SK-N-SH (cell line): ENCODE data around the gene STAT5B. TPM values are rescaled to one million over a fixed set of nuclear protein-coding genes. Genes with fewer than 3 reads are reported as not detected.
"Not testable (repeated sequence)": the region's sequence is repeated elsewhere in the genome, so short reads cannot be mapped to it uniquely, and the experiment has no call there.

ENCODE experiments used
- CTCF ChIA-PET: fragments of 300-600, 350-600 bp; formaldehyde crosslinking; extraction: SDS; loops from one replicate; lab custom pipeline; 2021; lab: Yijun Ruan, JAX
- POLR2A ChIA-PET: fragments of 350-600 bp; sonication (Branson Sonifier 250); formaldehyde crosslinking; extraction: SDS; loops from one replicate; lab custom pipeline; 2020; ENCODE audit warnings: antibody characterized with exemption, inconsistent platforms; lab: Yijun Ruan, JAX
- DNase-seq: peaks from one replicate; pipeline ENCODE4 v3.0.0; 2012
- H2AFZ ChIP-seq: fragments of 200-600 bp; sonication (generic); 2 replicates; pipeline ENCODE4 v1.8.1; 2016; ENCODE audit warnings: antibody characterized with exemption, mild to moderate bottlenecking, low read depth
- H3F3A ChIP-seq: fragments of 200-600 bp; sonication (generic); replicated peaks from 2 replicates; pipeline ENCODE3; 2016; ENCODE audit warnings: antibody characterized with exemption, mild to moderate bottlenecking; ENCODE audit not compliant: insufficient read depth
- H3K27ac ChIP-seq, 2 experiments: fragments of 200-500 bp in 1 of 2; fragments of 200-600 bp in 1 of 2; sonication (Bioruptor generic) in 1 of 2; sonication (generic), shearing (Covaris generic) in 1 of 2; 2 replicates each; pipeline versions ENCODE4 v1.5.1 to v1.6.1; 2014 to 2016; ENCODE audit warnings: low read depth in 2 of 2, inconsistent platforms in 1 of 2, low read length in 1 of 2, mild to moderate bottlenecking in 1 of 2, mixed read lengths in 1 of 2
- H3K27me3 ChIP-seq: fragments of 200-600 bp; sonication (generic), shearing (Covaris generic); 2 replicates; pipeline ENCODE4 v1.6.1; 2016; ENCODE audit warnings: mixed run types; ENCODE audit not compliant: insufficient read depth
- H3K36me3 ChIP-seq, 2 experiments: fragments of 200-500 bp in 1 of 2; fragments of 200-600 bp in 1 of 2; sonication (Bioruptor generic) in 1 of 2; sonication (generic) in 1 of 2; replicated peaks in 1 of 2; 2 replicates each; pipeline versions ENCODE3 to v1.5.1; 2014 to 2016; ENCODE audit warnings: low read length in 1 of 2, mild to moderate bottlenecking in 1 of 2; ENCODE audit not compliant: insufficient read depth in 2 of 2, control insufficient read depth in 1 of 2
- H3K4me1 ChIP-seq, 2 experiments: fragments of 200-500 bp in 1 of 2; fragments of 200-600 bp in 1 of 2; sonication (Bioruptor generic) in 1 of 2; sonication (generic), shearing (Covaris generic) in 1 of 2; 2 replicates each; pipeline versions ENCODE4 v1.5.1 to v1.6.1; 2014 to 2016; ENCODE audit warnings: low read depth in 1 of 2, low read length in 1 of 2, mixed run types in 1 of 2; ENCODE audit not compliant: insufficient read depth in 2 of 2, control insufficient read depth in 1 of 2
- H3K4me2 ChIP-seq: fragments of 200-600 bp; sonication (generic), shearing (Covaris generic); 2 replicates; pipeline ENCODE4 v1.6.1; 2017; ENCODE audit warnings: mixed run types
- H3K4me3 ChIP-seq, 2 experiments: fragments of 200-500 bp in 1 of 2; fragments of 200-600 bp in 1 of 2; sonication (Bioruptor generic) in 1 of 2; sonication (generic), shearing (Covaris generic) in 1 of 2; 2 replicates each; pipeline versions ENCODE4 v1.5.1 to v1.8.1; 2014 to 2016; ENCODE audit warnings: low read depth in 2 of 2, inconsistent platforms in 1 of 2, low read length in 1 of 2, mild to moderate bottlenecking in 1 of 2, mixed read lengths in 1 of 2, moderate library complexity in 1 of 2
- H3K79me2 ChIP-seq: fragments of 200-600 bp; sonication (generic); 2 replicates; pipeline ENCODE4 v1.8.1; 2017; ENCODE audit warnings: mild to moderate bottlenecking; ENCODE audit not compliant: insufficient read depth
- H3K9ac ChIP-seq: fragments of 200-600 bp; sonication (generic); 2 replicates; pipeline ENCODE4 v1.6.1; 2017; ENCODE audit warnings: mixed run types
- H3K9me2 ChIP-seq: fragments of 200-600 bp; sonication (generic); 2 replicates; pipeline ENCODE4 v1.6.1; 2017; ENCODE audit warnings: mixed run types
- H3K9me3 ChIP-seq: fragments of 200-600 bp; sonication (generic); 2 replicates; pipeline ENCODE4 v1.6.1; 2017; ENCODE audit warnings: mixed run types, mild to moderate bottlenecking, moderate library complexity
- H4K20me1 ChIP-seq: fragments of 200-600 bp; sonication (generic); 2 replicates; pipeline ENCODE4 v1.6.1; 2017; ENCODE audit warnings: mild to moderate bottlenecking, mixed run types; ENCODE audit not compliant: insufficient read depth
- ELF1 ChIP-seq: IDR thresholded peaks from 2 replicates; pipeline ENCODE4 v1.4.0; 2012
- EP300 ChIP-seq, 2 experiments: IDR thresholded peaks; 2 replicates each; pipeline versions ENCODE4 v1.4.0 to v1.6.1; 2012; ENCODE audit warnings: borderline replicate concordance in 1 of 2, low read depth in 1 of 2, low read length in 1 of 2
- FOSL2 ChIP-seq: IDR thresholded peaks from 2 replicates; pipeline ENCODE4 v1.4.0; 2012; ENCODE audit warnings: low read depth, mild to moderate bottlenecking, moderate library complexity, borderline replicate concordance
- NRF1 ChIP-seq: IDR thresholded peaks from 2 replicates; pipeline ENCODE4 v1.6.1; 2012; ENCODE audit warnings: low read depth, mild to moderate bottlenecking, low read length
- POLR2AphosphoS5 ChIP-seq: IDR thresholded peaks from 2 replicates; pipeline ENCODE4 v1.6.1; 2012; ENCODE audit warnings: low read depth, low read length
- RFX5 ChIP-seq: IDR thresholded peaks from 2 replicates; pipeline ENCODE4 v1.6.1; 2012; ENCODE audit warnings: mild to moderate bottlenecking, improper control_type of control experiment, low read length
- TEAD4 ChIP-seq: IDR thresholded peaks from 2 replicates; pipeline ENCODE4 v1.4.0; 2012; ENCODE audit warnings: mild to moderate bottlenecking, borderline replicate concordance; ENCODE audit not compliant: insufficient read depth
- YY1 ChIP-seq: IDR thresholded peaks from 2 replicates; pipeline ENCODE4 v1.4.0; 2012; ENCODE audit warnings: low read depth, mild to moderate bottlenecking
- ZBTB33 ChIP-seq: IDR thresholded peaks from 2 replicates; pipeline ENCODE4 v1.4.0; 2012; ENCODE audit warnings: low read depth, borderline replicate concordance
- WGBS: methylation state at CpG from one replicate; pipeline ENCODE4 v1.1.6; 2017; ENCODE audit warnings: low lambda C conversion rate; 5-methylcytosine and 5-hydroxymethylcytosine counted together
- polyA plus RNA-seq, 3 experiments: library from polyadenylated mRNA; depleted of rRNA; stranded (reverse); fragments of >200 nt; gene quantifications; 2 replicates each; pipeline ENCODE4 v1.2.3, GENCODE V29; 2012
- TF ChIP-seq, protein P1 (sequence below): IDR thresholded peaks from 2 replicates; pipeline ENCODE4; 2012

The STAT5B gene
- polyA plus RNA-seq, 1 of the 3 experiments (the other 2 are of a cell fraction) = 23.6 TPM

GRCh38 chr17:42210046-42210445 lies 66.1 kb downstream of the STAT5B start:
- CTCF ChIA-PET = no interaction called here
- no peak for DNase-seq

GRCh38 chr17:42206153-42206612 lies 70.0 kb downstream of the STAT5B start:
- H3K4me3 ChIP-seq, H2AFZ ChIP-seq, H3K79me2 ChIP-seq, H3K27ac ChIP-seq, H3K4me1 ChIP-seq, H4K20me1 ChIP-seq, H3K27me3 ChIP-seq, H3K9me2 ChIP-seq, POLR2A ChIA-PET, H3F3A ChIP-seq, DNase-seq, H3K9me3 ChIP-seq, H3K9ac ChIP-seq, H3K4me2 ChIP-seq: not testable (repeated sequence)
- H3K36me3 ChIP-seq = peaks cover 16 to 47% of the 10 kb centered on the region in 2 experiments
- 87% methylated on average over 8 of the region's 8 CpGs for WGBS
- CTCF ChIA-PET = interaction anchor here (0.9 to 1.5 kb wide), 2 partner anchors 16 to 23 kb away, joined by 4 to 7 read pairs; no protein-coding TSS in a partner anchor

More at GRCh38 chr17:42210046-42210445, 66.1 kb downstream of the STAT5B start:
- H3K79me2 ChIP-seq = no peaks in the 10 kb centered on the region
- no peak overlapping the region for H3K4me2 ChIP-seq
- H3K27me3 ChIP-seq = no peaks in the 10 kb centered on the region
- H3F3A ChIP-seq = no peaks in the 10 kb centered on the region
- H2AFZ ChIP-seq = no peak overlapping the region
- TF ChIP-seq NRF1 (no peak), TEAD4 (no peak), YY1 (no peak), POLR2AphosphoS5 (no peak), RFX5 (no peak), ELF1 (no peak), FOSL2 (no peak), ZBTB33 (no peak), EP300 (IDR thresholded peaks at IDR 0.05; ENCODE audit: borderline replicate concordance in 1 of 2, low read depth in 1 of 2, low read length in 1 of 2) (no peak)
- TF ChIP-seq, all 33 proteins: peak for 0
- H3K4me1 ChIP-seq = no peaks in the 10 kb centered on the region
- H3K9me3 ChIP-seq = no peaks in the 10 kb centered on the region
- H3K9ac ChIP-seq = no peak overlapping the region
- H3K4me3 ChIP-seq = no peak overlapping the region
- H4K20me1 ChIP-seq = no peaks in the 10 kb centered on the region
- peaks cover 21 to 60% of the 10 kb centered on the region in 2 experiments for H3K36me3 ChIP-seq
- H3K9me2 ChIP-seq = no peaks in the 10 kb centered on the region
- no peak overlapping the region for H3K27ac ChIP-seq
- 97% methylated on average over 6 of the region's 6 CpGs for WGBS
- POLR2A ChIA-PET = no interaction called here

DNA sequence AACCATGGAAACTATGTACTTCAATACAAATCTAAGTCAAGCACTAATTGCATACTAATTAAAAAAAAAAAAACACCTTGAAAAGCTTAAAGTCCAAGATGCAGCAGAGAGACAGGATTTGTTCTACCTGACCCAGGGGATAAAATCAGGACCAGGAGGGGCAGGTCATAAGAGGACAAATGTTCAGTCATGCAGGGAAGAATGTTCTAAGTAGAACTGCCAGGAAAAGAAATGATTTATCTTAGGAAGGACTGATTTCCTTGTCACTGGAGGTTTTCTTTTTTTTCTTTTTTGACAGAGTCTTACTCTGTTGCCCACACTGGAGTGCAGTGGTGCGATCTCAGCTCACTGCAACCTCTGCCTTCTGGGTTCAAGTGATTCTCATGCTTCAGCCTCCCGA lies 72.8 kb downstream of the STAT5B start:
- POLR2A ChIA-PET = no interaction called here
- no peaks in the 10 kb centered on the region for H3F3A ChIP-seq

More for the DNA sequence above, 72.8 kb downstream of the STAT5B start:
- Histone ChIP-seq H2AFZ (no peak overlapping the region), H3K79me2 (no peaks in the 10 kb centered on the region), H3K4me1 (peaks cover 0 to 12% of the 10 kb centered on the region in 2 experiments; a peak in 1 of 4 replicates), H3K4me3 (no peak overlapping the region), H4K20me1 (no peaks in the 10 kb centered on the region), H3K27me3 (no peaks in the 10 kb centered on the region), H3K36me3 (peaks cover 10 to 25% of the 10 kb centered on the region in 2 experiments), H3K9ac (no peak overlapping the region), H3K9me3 (no peaks in the 10 kb centered on the region), H3K4me2 (no peak overlapping the region), H3K27ac (no peak overlapping the region), H3K9me2 (no peaks in the 10 kb centered on the region)
- CTCF ChIA-PET = interaction anchor here (1.0 to 2.4 kb wide), 3 partner anchors 19 to 109 kb away, joined by 3 to 10 read pairs (median 3); no protein-coding TSS in a partner anchor
- WGBS = 89% methylated on average over 2 of the region's 2 CpGs
- DNase-seq = no peak
- TF ChIP-seq, protein P1, sequence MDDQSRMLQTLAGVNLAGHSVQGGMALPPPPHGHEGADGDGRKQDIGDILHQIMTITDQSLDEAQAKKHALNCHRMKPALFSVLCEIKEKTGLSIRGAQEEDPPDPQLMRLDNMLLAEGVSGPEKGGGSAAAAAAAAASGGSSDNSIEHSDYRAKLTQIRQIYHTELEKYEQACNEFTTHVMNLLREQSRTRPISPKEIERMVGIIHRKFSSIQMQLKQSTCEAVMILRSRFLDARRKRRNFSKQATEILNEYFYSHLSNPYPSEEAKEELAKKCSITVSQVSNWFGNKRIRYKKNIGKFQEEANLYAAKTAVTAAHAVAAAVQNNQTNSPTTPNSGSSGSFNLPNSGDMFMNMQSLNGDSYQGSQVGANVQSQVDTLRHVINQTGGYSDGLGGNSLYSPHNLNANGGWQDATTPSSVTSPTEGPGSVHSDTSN = no peak
